ENCODE measurements around the gene RBFOX1.

- no peak for TF ChIP-seq CTCF (IDR thresholded peaks at IDR 0.05; ENCODE audit: low read length)
- no peak for TF ChIP-seq EZH2 (IDR thresholded peaks at IDR 0.05; ENCODE audit: borderline replicate concordance, low read length)
Observed at GRCh38 chr16:7515543-7515942, 182.9 kb downstream of the RBFOX1 start.

Measured in OCI-LY1 (cell line).